Urinary bladder (tissue), 4 donors: ENCODE measurements around the gene PDE7B. TPM values are rescaled to one million over a fixed set of nuclear protein-coding genes. Genes with fewer than 3 reads are reported as not detected.

Experiments
- DNase-seq: peaks from one replicate; pipeline ENCODE4 v3.0.0-alpha.2; 2015; ENCODE audit errors: extremely low spot score
- H3K27ac ChIP-seq: one replicate; pipeline ENCODE4 v1.5.1; 2013; ENCODE audit warnings: low read depth, mild to moderate bottlenecking, moderate library complexity
- H3K36me3 ChIP-seq: one replicate; pipeline ENCODE4 v1.6.1; 2013; ENCODE audit warnings: mild to moderate bottlenecking, moderate library complexity; ENCODE audit not compliant: insufficient read depth
- H3K4me1 ChIP-seq: one replicate; pipeline ENCODE4 v1.6.1; 2013; ENCODE audit warnings: mild to moderate bottlenecking, moderate library complexity; ENCODE audit not compliant: insufficient read depth
- H3K4me3 ChIP-seq: one replicate; pipeline ENCODE4 v1.5.1; 2013; ENCODE audit warnings: low read depth, low read length
- WGBS: extraction: QIAGEN DNeasy Blood & Tissue Kit; methylation state at CpG from one replicate; pipeline ENCODE4 v1.1.7; 2013; 5-methylcytosine and 5-hydroxymethylcytosine counted together
- polyA plus RNA-seq: library from polyadenylated mRNA; stranded (reverse); fragments of 200-250 nt; gene quantifications from one replicate; pipeline ENCODE4 v1.2.3, GENCODE V29; 2013
- total RNA-seq: library from RNA; depleted of rRNA; stranded (reverse); fragments of >200 nt; gene quantifications from one replicate; pipeline ENCODE4 v1.2.3, GENCODE V29; 2014
- donor health status: healthy with polysubstance abuse.
- donor health status: healthy.

Gene PDE7B
- total RNA-seq = 34.2 TPM
- 9.3 TPM for polyA plus RNA-seq

- Histone ChIP-seq H3K36me3 (no peaks in the 10 kb centered on the region), H3K4me3 (peak within 1 kb of the TSS; percentile 57), H3K4me1 (peaks cover 2% of the 10 kb centered on the region), H3K27ac (no peak within 1 kb of the TSS)
- WGBS = 2% methylated on average over 12 of the region's 12 CpGs
- peak; percentile 67 for DNase-seq
Observed at GRCh38 chr6:135851442-135852271, at the start of gene PDE7B. PDE7B (plus strand) TSS chr6:135851701.

GRCh38 chr6:135801755-135802465, 49.6 kb upstream of the PDE7B start:
- Histone ChIP-seq H3K4me3 (no peak overlapping the region), H3K27ac (no peak overlapping the region), H3K36me3 (no peaks in the 10 kb centered on the region), H3K4me1 (no peaks in the 10 kb centered on the region)
- WGBS = 95% methylated on average over 2 of the region's 2 CpGs
- no peak for DNase-seq

- WGBS = 85% methylated on average over 5 of the region's 5 CpGs
- no peak for DNase-seq
- Histone ChIP-seq H3K36me3 (no peaks in the 10 kb centered on the region), H3K4me1 (no peaks in the 10 kb centered on the region), H3K27ac (no peak overlapping the region), H3K4me3 (no peak overlapping the region)
Observed at GRCh38 chr6:135810486-135810885, 41.0 kb upstream of the PDE7B start.

- DNase-seq = no peak
- no peaks in the 10 kb centered on the region for H3K4me1 ChIP-seq
- H3K4me3 ChIP-seq = no peak overlapping the region
- 84% methylated on average over 2 of the region's 2 CpGs for WGBS
- H3K36me3 ChIP-seq = no peaks in the 10 kb centered on the region
- H3K27ac ChIP-seq = no peak overlapping the region
Observed at GRCh38 chr6:135811170-135811569, 40.3 kb upstream of the PDE7B start.

DNA sequence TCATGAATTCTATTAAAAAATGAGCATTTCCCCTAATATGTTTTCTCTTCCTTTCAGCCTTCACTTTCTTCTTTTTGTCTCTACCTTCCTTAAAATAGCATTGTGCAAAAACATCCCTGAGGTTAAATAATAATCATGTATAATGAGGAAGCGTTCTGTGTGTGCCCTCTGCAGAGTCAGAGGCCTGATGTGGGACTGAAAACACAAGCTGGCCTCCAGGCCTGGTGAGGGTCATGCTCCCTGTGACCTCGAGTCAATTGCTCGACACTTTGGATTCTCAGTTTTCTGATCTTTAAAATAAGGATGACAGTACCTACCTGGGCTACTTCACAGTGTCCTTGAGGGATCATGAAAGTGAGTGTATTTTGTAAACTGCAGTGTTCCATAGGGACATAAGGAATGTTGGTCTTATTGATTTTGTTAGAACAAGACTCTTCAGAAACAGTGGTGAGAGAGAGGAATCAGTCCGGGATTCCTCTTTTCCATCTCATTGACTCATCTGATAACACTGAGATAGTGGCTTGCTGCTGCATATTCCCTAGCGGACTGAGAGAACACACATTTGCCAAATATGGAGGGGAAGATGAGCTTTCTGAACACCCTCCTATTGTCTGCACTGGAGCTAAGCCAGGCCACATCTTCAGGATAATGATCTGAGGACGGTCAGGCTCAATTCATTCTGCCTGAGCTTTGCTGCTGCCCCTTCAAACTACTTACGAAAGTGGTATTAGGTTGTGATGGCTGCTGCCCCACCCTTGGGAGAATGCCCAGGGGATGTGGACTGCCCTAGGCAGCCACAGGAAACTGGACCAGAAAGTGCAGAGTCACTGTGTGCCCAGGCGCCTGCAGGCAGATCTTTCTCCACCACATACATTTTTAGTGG, 39.6 kb upstream of the PDE7B start:
- Histone ChIP-seq H3K4me3 (no peak overlapping the region), H3K36me3 (no peaks in the 10 kb centered on the region), H3K4me1 (no peaks in the 10 kb centered on the region), H3K27ac (no peak overlapping the region)
- no peak for DNase-seq
- 68% methylated on average over 8 of the region's 8 CpGs for WGBS

DNA sequence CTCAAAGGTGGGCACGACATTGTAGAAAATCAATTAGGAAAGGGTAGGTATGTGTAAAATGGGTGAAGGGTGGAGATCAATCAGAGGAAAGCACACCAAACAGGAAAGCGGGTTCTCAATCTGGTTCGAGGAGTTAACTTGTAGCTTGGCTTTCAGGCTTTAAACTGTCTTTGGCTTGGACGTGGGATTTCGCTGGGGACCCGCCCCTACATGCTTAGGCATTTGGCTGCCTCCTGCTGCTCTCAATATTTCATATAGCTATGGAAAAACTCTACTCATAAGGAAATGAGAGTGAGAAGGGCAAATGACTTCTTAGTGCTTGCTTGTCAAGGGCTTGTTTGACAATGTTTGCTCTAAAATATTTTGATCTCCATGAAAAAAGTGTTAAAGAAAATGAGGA, 38.1 kb upstream of the PDE7B start:
- H3K36me3 ChIP-seq = no peaks in the 10 kb centered on the region
- DNase-seq = no peak
- 59% methylated on average over 6 of the region's 6 CpGs for WGBS
- no peaks in the 10 kb centered on the region for H3K4me1 ChIP-seq
- no peak overlapping the region for H3K27ac ChIP-seq
- no peak overlapping the region for H3K4me3 ChIP-seq

DNA sequence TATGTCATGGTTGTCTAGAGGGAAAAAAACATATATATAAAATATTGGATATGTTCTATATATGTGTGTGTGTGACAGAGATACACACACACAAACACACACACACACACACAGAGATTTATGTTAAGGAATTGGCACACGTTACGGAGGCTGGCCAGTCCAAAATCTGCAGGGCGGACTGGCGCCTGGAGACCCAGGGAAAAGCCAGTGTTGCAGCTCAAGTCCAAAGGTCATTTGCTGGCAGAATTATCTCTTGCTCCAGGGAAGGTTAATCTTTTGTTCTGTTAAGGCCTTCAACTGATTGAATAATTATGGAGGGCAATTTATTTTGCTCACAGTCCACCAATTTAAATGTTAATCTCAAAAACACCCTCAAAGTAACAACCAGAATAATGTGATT, 37.5 kb upstream of the PDE7B start:
- 96% methylated on average over 4 of the region's 4 CpGs for WGBS
- no peak for DNase-seq
- Histone ChIP-seq H3K4me3 (no peak overlapping the region), H3K27ac (no peak overlapping the region), H3K4me1 (no peaks in the 10 kb centered on the region), H3K36me3 (no peaks in the 10 kb centered on the region)

- H3K4me3 ChIP-seq = no peak overlapping the region
- no peaks in the 10 kb centered on the region for H3K36me3 ChIP-seq
- H3K27ac ChIP-seq = no peak overlapping the region
- WGBS = 90% methylated on average over 4 of the region's 4 CpGs
- DNase-seq = no peak
- H3K4me1 ChIP-seq = no peaks in the 10 kb centered on the region
Observed at GRCh38 chr6:135815216-135815615, 36.3 kb upstream of the PDE7B start.

DNA sequence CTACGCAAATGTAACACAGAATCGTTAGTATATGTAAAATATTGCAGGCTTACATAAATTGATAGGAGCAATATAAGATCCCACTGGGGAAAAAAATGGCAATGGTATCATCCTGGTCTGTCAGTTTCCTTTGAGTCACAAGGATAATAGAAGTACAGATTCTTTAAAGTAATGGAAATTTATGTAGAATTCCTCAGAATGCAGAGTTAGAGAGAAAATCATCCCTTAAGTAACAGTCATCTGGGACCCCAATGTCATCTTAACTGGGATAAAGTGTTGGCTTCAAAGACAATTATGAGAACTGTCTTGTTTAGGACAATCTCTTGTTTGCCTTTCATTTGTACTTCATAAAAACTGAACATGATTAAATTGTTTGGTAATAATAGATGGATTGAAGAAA, 34.5 kb upstream of the PDE7B start:
- Histone ChIP-seq H3K4me1 (no peaks in the 10 kb centered on the region), H3K4me3 (no peak overlapping the region), H3K27ac (no peak overlapping the region), H3K36me3 (no peaks in the 10 kb centered on the region)
- WGBS = 96% methylated on average over 2 of the region's 2 CpGs
- DNase-seq = no peak

- Histone ChIP-seq H3K36me3 (no peaks in the 10 kb centered on the region), H3K27ac (no peak overlapping the region)
- WGBS = 92% methylated on average over 2 of the region's 2 CpGs
Observed at GRCh38 chr6:135819665-135820064, 31.8 kb upstream of the PDE7B start.

GRCh38 chr6:135820340-135820739, 31.2 kb upstream of the PDE7B start:
- DNase-seq = no peak
- H3K36me3 ChIP-seq = no peaks in the 10 kb centered on the region
- no peak overlapping the region for H3K4me3 ChIP-seq
- 82% methylated on average over 6 of the region's 6 CpGs for WGBS
- H3K27ac ChIP-seq = no peak overlapping the region
- H3K4me1 ChIP-seq = no peaks in the 10 kb centered on the region

More at GRCh38 chr6:135819665-135820064, 31.8 kb upstream of the PDE7B start:
- Histone ChIP-seq H3K4me3 (no peak overlapping the region), H3K4me1 (no peaks in the 10 kb centered on the region)
- DNase-seq = no peak

- H3K4me1 ChIP-seq = no peaks in the 10 kb centered on the region
- WGBS = 88% methylated on average over 1 of the region's 1 CpG
Observed at GRCh38 chr6:135823851-135824250, 27.6 kb upstream of the PDE7B start.

DNA sequence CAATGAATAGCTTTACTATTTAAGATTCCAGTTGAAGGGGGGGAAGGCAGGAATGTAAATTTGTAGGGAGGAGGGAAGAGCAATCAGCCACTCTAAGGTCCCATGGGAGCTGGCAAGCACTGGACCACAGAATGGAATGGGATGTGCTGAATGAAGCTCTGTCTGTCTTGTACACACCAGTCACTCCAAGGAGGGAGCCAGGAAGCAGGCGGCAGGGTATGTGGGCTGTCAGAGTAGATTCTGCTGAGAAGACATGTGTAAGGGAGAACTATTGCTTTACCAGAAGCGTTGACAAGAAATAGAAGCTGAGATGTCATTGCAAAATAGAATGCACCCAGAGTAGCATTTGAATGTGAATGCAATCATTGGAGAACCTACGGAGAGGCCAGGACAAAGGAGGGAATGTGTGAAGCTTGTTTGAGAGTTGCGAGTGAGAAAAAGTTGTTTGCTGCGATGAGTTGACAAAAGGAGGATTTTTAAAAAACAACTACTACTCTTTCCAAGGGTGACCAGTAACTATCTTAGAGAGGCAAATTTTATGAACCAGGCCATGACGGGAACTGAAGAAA, 25.2 kb upstream of the PDE7B start:
- Histone ChIP-seq H3K27ac (no peak overlapping the region), H3K4me3 (no peak overlapping the region), H3K36me3 (no peaks in the 10 kb centered on the region), H3K4me1 (no peaks in the 10 kb centered on the region)
- no peak for DNase-seq
- 93% methylated on average over 6 of the region's 6 CpGs for WGBS

More at GRCh38 chr6:135823851-135824250, 27.6 kb upstream of the PDE7B start:
- H3K27ac ChIP-seq = no peak overlapping the region
- H3K4me3 ChIP-seq = no peak overlapping the region
- DNase-seq = no peak
- H3K36me3 ChIP-seq = no peaks in the 10 kb centered on the region
